CD4-positive, alpha-beta T cell treated with Interleukin-12 subunit alpha and Interleukin-12 subunit beta, for 1 hour (primary cell): Measurements from ENCODE around the gene LYSMD3.
"Not testable (repeated sequence)": the region's sequence is repeated elsewhere in the genome, so short reads cannot be mapped to it uniquely, and the experiment has no call there.

ENCODE experiments used
- DNase-seq: peaks from one replicate; pipeline ENCODE4 v3.0.0-alpha.2; 2020

Gene LYSMD3

GRCh38 chr5:90529194-90529938 lies at the start of gene LYSMD3:
LYSMD3 (minus strand) TSS chr5:90529584; CDS start chr5:90525289, 4,295 bp downstream.
- peak; percentile 96 for DNase-seq

DNA sequence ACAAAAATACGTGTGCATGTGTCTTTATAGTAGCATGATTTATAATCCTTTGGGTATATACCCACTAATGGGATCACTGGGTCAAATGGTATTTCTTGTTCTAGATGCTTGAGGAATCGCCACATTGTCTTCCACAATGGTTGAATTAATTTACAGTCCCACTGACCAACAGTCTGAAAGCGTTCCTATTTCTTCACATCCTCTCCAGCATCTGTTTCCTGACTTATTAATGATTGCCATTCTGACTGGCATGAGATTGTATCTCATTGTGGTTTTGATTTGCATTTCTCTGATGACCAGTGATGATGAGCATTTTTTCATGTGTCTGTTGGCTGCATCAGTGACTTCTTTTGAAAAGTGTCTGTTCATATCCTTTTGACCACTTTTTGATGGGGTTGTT lies 47.2 kb upstream of the LYSMD3 start:
- not testable (repeated sequence) for DNase-seq

GRCh38 chr5:90575712-90576111 lies 46.3 kb upstream of the LYSMD3 start:
- no peak for DNase-seq

DNA sequence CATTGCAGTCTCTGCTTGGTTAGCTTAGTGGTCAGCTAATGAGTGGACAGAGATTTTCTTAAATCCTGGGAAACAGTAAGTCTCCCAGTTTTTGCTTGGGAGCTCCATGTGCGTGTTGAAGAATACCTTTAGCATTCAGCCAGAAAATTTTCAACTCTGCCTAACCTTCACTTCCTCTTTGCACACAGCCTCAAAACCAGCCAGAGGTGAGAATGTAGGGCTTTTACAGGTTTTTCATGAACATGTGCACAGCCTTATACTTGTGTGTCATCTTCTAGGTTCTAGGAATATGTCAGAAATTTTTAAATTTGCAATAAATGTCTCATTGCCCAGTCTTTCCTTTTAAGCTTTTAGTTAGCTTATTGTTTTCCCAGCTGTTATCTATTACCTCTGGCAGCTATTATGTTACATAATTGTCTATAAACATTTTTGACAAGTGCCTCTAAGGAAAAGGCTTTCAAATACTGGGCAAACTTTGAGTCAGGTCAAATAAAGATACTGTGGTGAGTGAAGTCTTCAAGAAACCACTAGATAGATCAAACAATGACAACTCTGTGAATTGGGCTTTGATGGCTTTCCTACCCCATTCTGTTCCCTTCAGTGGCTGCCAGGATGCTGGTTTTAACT lies 41.9 kb upstream of the LYSMD3 start:
- no peak for DNase-seq

DNA sequence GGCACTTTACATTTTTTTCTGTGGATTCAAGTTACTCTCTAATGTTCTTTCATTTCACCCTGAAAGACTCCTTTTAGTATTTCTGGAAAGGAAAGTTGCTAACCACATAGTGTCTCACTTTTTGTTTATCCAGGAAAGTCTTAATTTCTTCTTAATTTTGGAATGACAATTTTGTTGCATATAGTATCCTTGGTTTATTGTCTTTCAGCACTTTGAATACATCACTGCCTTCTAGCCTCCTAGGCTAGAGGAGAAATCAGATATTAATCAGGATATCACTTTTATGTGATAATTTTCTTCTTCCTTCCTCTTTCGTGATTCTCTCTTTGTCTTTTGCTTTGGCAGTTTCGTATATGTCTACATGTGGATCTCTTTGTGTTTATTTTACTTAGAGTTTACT lies 40.6 kb upstream of the LYSMD3 start:
- DNase-seq, result no peak

DNA sequence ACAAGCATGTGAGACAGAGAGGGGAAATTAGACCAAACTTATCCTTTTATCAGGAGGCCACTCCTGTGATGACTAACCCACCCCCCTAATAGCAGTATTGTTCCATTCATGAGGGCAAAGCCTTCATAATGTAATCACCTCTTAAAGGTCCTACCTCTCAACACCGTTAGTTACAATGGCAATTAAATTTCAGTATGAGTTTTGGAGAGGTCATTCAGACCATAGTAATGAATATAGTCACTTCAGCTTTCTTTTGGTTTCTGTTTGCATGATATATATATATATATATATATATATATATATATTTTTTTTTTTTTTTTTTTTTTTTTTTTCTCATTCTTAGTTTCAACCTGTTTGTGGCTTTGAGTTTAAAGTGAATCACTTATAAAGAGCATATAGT lies 39.7 kb upstream of the LYSMD3 start:
- DNase-seq, result no peak

GRCh38 chr5:90565491-90565890 lies 36.1 kb upstream of the LYSMD3 start:
- no peak for DNase-seq

GRCh38 chr5:90563108-90563507 lies 33.7 kb upstream of the LYSMD3 start:
- no peak for DNase-seq

- no peak for DNase-seq
Measured at GRCh38 chr5:90562341-90562740, 33.0 kb upstream of the LYSMD3 start.

GRCh38 chr5:90561766-90562165 lies 32.4 kb upstream of the LYSMD3 start:
- DNase-seq, result no peak

DNA sequence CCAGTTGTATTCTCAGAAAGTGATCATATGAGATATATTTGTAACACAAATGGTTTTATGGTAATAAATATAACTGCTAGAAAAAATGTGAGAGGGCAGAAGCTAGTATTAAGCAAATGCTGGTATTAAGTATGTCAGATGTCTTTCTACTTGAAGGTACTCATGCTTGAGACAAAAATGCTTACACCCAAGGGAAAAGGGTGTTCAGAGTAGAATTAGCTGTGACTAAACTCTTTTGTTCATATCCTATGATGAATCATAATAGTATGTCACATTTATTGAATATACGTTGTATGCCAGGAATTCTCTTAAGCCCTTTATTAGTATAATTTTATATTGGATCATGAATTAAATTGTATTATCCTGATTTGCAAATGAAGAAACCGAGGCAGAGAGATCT lies 31.4 kb upstream of the LYSMD3 start:
- DNase-seq, result no peak

DNA sequence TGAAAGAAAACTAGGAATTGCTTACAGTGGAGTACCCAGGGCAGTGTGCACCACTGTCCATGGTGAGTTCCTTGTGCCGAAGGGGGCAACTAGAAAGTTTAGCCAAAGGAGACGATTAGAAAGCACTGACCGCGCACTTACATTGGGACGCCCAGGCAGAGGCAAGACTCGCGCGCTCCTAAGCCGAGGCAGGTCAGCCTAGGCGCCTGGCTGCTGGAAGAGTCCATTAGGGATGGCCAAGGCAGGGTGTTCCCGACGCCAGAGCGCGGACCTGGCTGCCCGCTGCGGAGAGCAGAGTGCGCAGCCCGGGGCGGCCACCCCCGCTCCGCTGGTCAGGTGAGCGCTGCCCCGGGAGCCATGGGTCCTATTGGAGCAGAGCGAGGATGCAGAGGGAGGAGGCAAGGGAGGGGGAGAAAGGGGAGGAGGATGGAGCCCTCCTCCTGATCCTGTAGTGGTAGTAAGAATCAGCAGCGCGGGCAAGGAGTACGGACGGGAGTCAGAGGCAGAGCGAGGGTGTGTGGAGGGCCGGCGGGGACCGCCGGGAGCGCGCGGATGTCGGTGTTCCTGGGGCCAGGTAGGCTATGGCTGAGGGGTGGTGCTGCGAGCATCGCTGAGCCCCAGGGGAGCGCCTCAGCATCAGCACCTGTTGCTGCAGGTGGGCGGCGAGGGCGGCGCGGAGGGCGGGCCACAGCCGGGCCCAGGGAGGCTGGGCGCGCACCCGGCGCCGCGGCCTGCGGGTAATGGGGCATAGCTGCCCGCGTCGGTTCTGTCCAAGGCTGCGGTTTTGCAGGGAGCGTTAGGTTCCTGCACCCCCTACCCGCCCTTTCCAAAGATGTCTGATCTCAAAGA lies 29.2 kb upstream of the LYSMD3 start, which contains the start of gene ADGRV1:
TSS of gene ADGRV1 (plus strand) at position 454 of the 849 bp plus-strand sequence. CDS start at position 553, 99 bp downstream.
- no peak for DNase-seq

- no peak for DNase-seq
Measured at GRCh38 chr5:90557871-90558270, 28.5 kb upstream of the LYSMD3 start.

GRCh38 chr5:90557391-90557790 lies 28.0 kb upstream of the LYSMD3 start:
- no peak for DNase-seq

- DNase-seq, result no peak
Measured at GRCh38 chr5:90555666-90556065, 26.3 kb upstream of the LYSMD3 start.

DNA sequence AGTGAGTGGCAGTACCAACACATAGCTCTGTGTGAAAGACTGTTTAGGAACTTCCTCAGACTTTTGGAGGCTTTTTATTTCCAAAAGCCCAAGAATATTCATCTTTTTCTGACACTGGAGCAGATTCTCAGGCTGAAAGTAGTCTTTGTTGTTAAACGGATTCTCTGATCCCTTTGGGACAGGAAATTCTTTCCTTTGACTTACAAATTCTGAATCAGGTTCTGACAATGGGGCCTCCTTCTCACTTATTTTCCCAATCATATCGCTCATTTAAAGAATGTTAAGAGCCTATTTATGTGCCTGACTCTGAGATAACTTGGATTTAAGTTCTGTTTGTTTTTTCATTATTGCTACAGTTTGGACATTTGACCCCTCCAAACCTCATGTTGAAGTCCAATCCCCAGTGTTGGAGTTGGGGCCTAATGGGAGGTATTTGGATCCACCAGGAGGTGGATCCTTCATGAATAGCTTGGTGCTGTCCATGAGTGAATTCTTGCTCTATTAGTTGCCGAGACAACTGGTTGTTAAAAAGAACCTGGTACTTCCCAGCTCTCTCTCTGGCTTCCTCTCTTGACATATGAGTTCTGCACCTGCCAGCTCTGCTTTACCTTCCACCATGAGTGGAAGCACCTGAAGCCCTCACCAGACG lies 25.1 kb upstream of the LYSMD3 start:
- DNase-seq, result no peak

DNA sequence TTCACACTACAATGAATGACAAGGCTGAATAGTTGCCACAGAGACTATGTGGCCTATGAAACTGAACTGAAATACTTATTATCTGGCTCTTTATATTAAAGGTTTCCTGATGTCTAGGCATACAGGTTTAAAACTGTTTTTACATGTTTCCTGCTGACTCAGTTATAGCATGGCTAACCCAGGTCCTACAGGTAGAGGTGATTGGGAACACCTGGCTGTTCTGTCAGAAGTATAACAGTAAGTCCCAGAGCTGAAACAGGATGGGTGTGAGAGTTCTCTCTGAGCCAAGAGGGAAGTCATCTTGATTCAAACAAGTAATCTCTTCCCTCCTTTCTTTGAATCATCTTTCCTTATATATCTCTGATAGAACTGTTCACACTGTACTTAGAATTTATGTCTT lies 24.3 kb upstream of the LYSMD3 start:
- no peak for DNase-seq

GRCh38 chr5:90551376-90551775 lies 22.0 kb upstream of the LYSMD3 start:
- no peak for DNase-seq

DNA sequence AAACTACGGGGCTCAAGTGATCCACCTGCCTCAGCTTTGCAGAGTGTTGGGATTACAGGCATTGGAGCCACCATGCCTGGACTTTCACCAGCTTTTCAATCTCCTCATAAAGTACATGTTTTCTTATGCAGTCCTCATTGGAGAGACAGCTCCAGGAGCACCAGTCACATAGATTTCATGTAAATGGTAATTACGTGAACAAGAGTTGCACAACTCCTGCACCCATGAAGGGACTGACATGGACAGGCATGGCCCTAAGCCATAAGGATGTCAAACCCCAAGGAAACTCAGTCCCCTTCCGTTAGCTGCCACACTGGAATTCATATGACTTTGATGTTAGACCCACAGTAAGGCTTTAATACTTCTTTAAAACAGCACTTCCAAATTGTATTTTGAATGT lies 21.6 kb upstream of the LYSMD3 start:
- no peak for DNase-seq

DNA sequence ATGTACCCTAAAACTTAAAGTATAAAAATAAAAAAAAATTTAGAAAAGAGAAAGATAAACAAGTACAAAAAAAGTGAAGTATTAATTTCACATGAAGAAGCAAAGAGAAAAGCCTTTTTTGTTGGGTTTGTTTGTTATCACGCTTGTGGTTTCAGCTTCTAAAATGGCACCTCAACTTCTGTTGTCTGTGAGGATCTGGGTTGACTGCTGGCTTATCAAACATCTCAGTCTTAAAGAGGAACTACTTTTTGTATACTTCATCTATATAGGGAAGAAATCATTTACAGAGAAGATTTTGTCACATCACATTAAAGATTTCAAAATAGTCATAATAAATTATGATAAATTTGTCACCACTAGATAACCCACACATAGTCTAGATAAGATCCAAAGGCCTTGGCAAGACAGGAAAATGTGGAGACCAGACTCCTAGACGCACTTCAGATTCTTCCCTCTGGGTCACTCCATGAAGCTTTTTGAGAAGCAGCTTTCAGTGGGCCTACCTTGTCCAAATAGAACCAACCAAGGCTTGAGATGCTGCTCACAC lies 20.4 kb upstream of the LYSMD3 start:
- no peak for DNase-seq

DNA sequence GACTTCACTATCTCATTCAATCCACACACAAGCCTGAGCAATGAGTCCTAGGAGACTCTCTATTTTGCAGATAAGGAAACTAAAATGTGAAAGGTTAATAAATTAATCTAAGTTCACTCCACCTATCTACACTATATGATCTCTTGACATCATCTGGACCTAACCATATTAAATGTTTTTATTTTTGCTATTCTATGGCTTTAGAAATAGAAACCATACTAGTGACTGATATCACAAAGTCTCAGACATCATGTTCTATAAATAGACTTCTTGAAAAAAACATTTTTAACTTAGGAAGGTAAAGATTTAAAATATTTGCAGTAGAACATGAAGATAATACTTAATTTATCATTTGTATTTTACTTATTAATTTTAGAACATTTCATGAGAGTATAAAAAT lies 19.8 kb upstream of the LYSMD3 start:
- no peak for DNase-seq

DNA sequence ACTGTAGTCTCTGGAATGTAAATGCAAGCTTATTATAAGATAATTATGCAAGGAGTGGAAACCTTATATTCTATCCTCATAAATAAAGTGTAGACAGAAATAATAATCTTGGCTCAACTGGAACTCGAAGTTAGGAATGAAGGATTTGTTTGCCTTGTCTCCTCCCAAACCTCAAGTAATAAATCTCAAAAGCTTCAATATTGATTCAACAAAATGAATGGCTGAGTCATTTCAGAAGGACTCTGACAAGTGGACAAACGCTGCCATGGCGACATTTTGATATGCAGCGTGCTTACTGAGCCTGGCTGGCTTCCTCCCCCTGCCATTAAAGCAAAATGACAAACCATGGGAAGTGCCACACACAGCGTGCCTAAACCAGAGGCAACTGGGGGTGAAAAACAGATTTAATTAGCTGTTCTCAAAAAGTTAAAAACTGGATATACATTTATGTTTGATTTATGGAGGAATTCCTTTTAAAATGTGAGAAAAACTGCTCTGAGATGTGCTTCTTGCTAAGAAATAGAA lies 18.7 kb upstream of the LYSMD3 start:
- no peak for DNase-seq
